SK-N-SH treated with all-trans-retinoic acid at 6 μM for 48 hours (cell line): ENCODE results near the gene TDRD12.

ENCODE experiments used
- ARNTL ChIP-seq: fragments of 450-650 bp; formaldehyde crosslinking; IDR thresholded peaks from 2 replicates; pipeline ENCODE4 v1.5.0; 2020; ENCODE audit warnings: low read depth, mild to moderate bottlenecking, moderate library complexity, borderline replicate concordance
- BACH2 ChIP-seq: fragments of 250-450 bp; sonication (Bioruptor Pico); IDR thresholded peaks from 2 replicates; pipeline ENCODE4 v1.9.0; 2021; ENCODE audit warnings: mild to moderate bottlenecking, borderline replicate concordance
- OSR1 ChIP-seq: fragments of 250-450 bp; sonication (Bioruptor Pico); IDR thresholded peaks from 2 replicates; pipeline ENCODE4 v1.8.0; 2022; ENCODE audit warnings: moderate library complexity, mild to moderate bottlenecking, inconsistent platforms
- SNAI2 ChIP-seq: fragments of 250-450 bp; sonication (Bioruptor Pico); IDR thresholded peaks from 2 replicates; pipeline ENCODE4 v1.5.0; 2020; ENCODE audit warnings: mild to moderate bottlenecking, moderate library complexity
- TCF4 ChIP-seq: fragments of 250-450 bp; sonication (Bioruptor Pico); IDR thresholded peaks from 2 replicates; pipeline ENCODE4 v1.8.0; 2021; ENCODE audit warnings: mild to moderate bottlenecking, moderate library complexity, borderline replicate concordance
- TOX ChIP-seq: fragments of 250-450 bp; sonication (Bioruptor Pico); IDR thresholded peaks from 2 replicates; pipeline ENCODE4 v1.8.0; 2021; ENCODE audit warnings: mild to moderate bottlenecking, moderate library complexity, borderline replicate concordance
- ZC3H10 ChIP-seq: fragments of 250-450 bp; sonication (Bioruptor Pico); IDR thresholded peaks from 2 replicates; pipeline ENCODE4 v1.5.1; 2021; ENCODE audit warnings: mild to moderate bottlenecking, moderate library complexity
- ZNF565 ChIP-seq: fragments of 450-650 bp; formaldehyde crosslinking; conservative IDR thresholded peaks from 2 replicates; pipeline ENCODE4 v1.5.0; 2020; ENCODE audit warnings: low read depth, mild to moderate bottlenecking, moderate library complexity

DNA sequence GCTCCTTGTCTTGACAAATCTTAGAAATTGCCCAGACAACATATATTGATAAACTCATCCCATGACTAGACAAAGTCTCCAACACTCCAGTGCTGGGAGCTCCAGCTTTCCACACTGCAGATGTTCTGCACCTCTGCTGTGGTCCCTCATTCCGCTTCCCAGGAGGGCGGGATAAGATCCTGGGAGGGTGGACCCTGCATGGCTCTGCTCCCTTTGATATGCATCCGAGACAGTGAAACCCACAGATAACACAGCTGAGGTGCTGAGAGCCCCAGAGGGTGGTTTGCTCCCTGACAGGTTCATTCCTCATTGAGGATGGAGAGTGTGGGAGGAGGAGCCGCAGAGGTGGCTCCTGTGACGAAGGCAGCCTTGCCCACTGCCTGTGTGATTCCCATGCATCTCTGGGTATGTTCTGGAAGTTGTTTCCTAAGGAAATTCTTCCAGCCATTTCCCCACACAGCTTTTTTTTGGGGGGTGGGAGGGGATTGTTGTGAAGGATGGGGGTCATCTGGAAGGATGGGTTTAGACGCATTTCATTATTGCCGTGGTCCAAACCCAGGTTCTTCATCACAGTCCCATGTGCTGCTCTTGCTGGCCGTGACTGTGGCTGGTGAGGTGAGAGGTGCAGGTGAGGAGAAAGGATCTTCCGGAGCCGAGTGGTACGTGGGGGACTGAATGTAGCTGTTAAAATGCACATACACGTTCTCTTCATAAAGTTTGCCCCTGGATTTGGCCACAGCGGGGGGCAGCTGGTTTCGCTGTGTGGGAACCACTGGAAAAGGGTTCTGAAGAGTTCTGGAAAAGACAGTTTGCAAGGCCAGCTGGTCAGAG, 103.6 kb downstream of the TDRD12 start:
- TF ChIP-seq OSR1 (CRISPR knock-in tag) (no peak), ARNTL (CRISPR knock-in tag) (no peak), ZNF565 (CRISPR knock-in tag) (no peak), TCF4 (no peak), TOX (CRISPR knock-in tag) (no peak), BACH2 (CRISPR knock-in tag) (no peak), ZC3H10 (CRISPR knock-in tag) (no peak), SNAI2 (CRISPR knock-in tag) (no peak)
